Measurements from ENCODE around the gene ST3GAL3. TPM values are rescaled to one million over a fixed set of nuclear protein-coding genes. Genes with fewer than 3 reads are reported as not detected.

The ST3GAL3 gene, protein sequence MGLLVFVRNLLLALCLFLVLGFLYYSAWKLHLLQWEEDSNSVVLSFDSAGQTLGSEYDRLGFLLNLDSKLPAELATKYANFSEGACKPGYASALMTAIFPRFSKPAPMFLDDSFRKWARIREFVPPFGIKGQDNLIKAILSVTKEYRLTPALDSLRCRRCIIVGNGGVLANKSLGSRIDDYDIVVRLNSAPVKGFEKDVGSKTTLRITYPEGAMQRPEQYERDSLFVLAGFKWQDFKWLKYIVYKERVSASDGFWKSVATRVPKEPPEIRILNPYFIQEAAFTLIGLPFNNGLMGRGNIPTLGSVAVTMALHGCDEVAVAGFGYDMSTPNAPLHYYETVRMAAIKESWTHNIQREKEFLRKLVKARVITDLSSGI
- total RNA-seq (10 to 100 TPM; 27.7 to 39.3 (median 32.2) TPM), polyA plus RNA-seq (10 to 100 TPM; 14.5 to 27.4 TPM)
- long read RNA-seq, donor 1, transcript ST3GAL3-205 (12 exons, 2,299 nt): major isoform, 21 of 46 reads
- long read RNA-seq, donor 1, transcript ST3GAL3-209 (11 exons, 2,212 nt): minor isoform, 5 of 46 reads
- long read RNA-seq, donor 1, partial matches to known transcripts: 2 of 46 reads
- long read RNA-seq, donor 1, other reads (novel, unspliced or antisense): 9 of 46 reads
- long read RNA-seq, donor 2, transcript ST3GAL3-205 (12 exons, 2,299 nt): major isoform, 27 of 53 reads
- long read RNA-seq, donor 2, transcript ST3GAL3-209 (11 exons, 2,212 nt): minor isoform, 9 of 53 reads
- long read RNA-seq, donor 2, partial matches to known transcripts: 1 of 53 reads
- long read RNA-seq, donor 2, other reads (novel, unspliced or antisense): 11 of 53 reads
- long read RNA-seq, donor 3, transcript ST3GAL3-209 (11 exons, 2,212 nt): minor isoform, 11 of 88 reads
- long read RNA-seq, donor 3, transcript ST3GAL3-205 (12 exons, 2,299 nt): major isoform, 50 of 88 reads
- long read RNA-seq, donor 3, partial matches to known transcripts: 3 of 88 reads
- long read RNA-seq, donor 3, other reads (novel, unspliced or antisense): 9 of 88 reads

DNA sequence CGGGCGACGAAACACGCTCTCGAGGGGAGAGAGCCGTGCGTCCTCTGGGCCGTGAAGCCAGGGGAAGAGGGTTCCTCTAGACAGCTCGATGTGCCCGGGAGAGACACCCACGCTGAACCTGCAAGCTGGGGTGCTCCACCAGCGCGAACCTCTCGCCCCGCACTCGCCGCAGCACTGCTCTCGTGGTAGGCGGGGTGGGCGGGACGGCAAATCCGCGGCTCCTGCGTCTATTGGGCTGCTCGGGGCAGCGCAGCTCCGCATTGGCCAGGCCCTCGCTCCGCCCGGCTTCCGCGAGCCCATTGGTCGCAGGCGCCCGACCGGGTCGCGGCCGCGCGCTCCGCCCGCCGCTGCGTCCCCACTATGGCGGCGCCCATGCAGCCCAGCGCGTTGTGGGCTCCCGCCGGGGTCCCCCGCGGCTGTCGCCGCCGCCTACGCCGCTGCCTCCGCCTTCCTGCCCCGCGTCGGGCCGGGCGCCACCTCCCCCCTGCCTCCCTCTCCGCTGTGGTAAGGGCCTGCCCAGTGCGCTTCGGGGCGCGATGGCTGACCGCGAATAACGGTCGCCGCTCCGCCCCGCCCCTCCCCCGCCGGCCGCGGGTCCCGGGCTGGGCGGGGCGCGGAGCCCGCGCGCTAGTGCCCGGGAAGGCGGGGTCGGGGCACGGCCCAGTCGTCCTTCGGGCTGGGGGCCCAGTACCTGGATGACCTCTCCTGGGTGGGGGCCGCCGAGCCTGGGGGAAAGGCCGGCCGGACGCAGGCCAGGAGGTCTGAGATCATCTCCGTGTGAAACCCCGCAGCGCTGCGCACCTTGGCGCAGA, at the start of gene ST3GAL3:
ST3GAL3 (plus strand) TSS at position 347 of the 812 bp plus-strand sequence. CDS start 28,727 bp downstream, outside the sequence.
- Histone ChIP-seq H3K27me3 (no peaks in the 10 kb centered on the region), H3K4me3 (peak within 1 kb of the TSS; percentile 68 to 96 (median 80)), H3K27ac (peak within 1 kb of the TSS; percentile 25 to 89 (median 84)), H3K4me1 (peaks cover 6 to 43% (median 20%) of the 10 kb centered on the region in 9 donors), H3K36me3 (peaks cover 0 to 55% (median 25%) of the 10 kb centered on the region in 9 donors), H3K9me3 (no peaks in the 10 kb centered on the region)
- WGBS, 2 donors: 0% methylated on average over 93 to 96 of the region's 103 CpGs
- DNase-seq (peak; percentile 91), ATAC-seq (peak; percentile 96 to 99 (median 99))
- intact Hi-C loops (cut with DNase I): loop anchor here in 4 of 10 donors (5.0 to 10.0 kb wide), 4 partner anchors 50 to 240 kb away; partner anchors contain the start of genes KDM4A (in 2 of the 4) and IPO13 (in 1 of the 4)
- no peak for TF ChIP-seq CTCF (IDR thresholded peaks at IDR 0.05)

- H3K4me3 ChIP-seq: no peak overlapping the region
- no peaks in the 10 kb centered on the region for H3K4me1 ChIP-seq
- peaks cover 12 to 100% (median 91%) of the 10 kb centered on the region in 9 donors for H3K36me3 ChIP-seq
- intact Hi-C loops (cut with DNase I): loop anchor here in 4 of 10 donors (5.0 to 10.0 kb wide), 4 partner anchors 45 to 435 kb away; partner anchors contain the start of genes PTPRF (in 2 of the 4) and ST3GAL3 (in 2 of the 4)
- TF ChIP-seq CTCF (IDR thresholded peaks at IDR 0.05): no peak
- DNase-seq (no peak), ATAC-seq (no peak)
- no peaks in the 10 kb centered on the region for H3K27me3 ChIP-seq
- no peaks in the 10 kb centered on the region for H3K9me3 ChIP-seq
- H3K27ac ChIP-seq: no peak overlapping the region
- WGBS, 2 donors: 92 to 95% methylated on average over 14 of the region's 14 CpGs
Measured at GRCh38 chr1:43659212-43660166, 47.8 kb upstream of the ST3GAL3 start.

GRCh38 chr1:43660355-43660754, 47.0 kb upstream of the ST3GAL3 start:
- no peaks in the 10 kb centered on the region for H3K4me1 ChIP-seq
- intact Hi-C loops (cut with DNase I): loop anchor here in 1 of 10 donors (10.0 kb wide), 1 partner anchor 436 kb away; no protein-coding TSS in a partner anchor
- H3K27me3 ChIP-seq: no peaks in the 10 kb centered on the region
- no peak for DNase-seq
- no peak overlapping the region for H3K27ac ChIP-seq
- no peak for TF ChIP-seq CTCF (IDR thresholded peaks at IDR 0.05)
- peaks cover 12 to 100% (median 87%) of the 10 kb centered on the region in 9 donors for H3K36me3 ChIP-seq
- WGBS, 2 donors: 81 to 83% methylated on average over 4 of the region's 4 CpGs
- ATAC-seq: no peak
- no peaks in the 10 kb centered on the region for H3K9me3 ChIP-seq
- no peak overlapping the region for H3K4me3 ChIP-seq
